PC-9 (cell line): Measurements from ENCODE around the gene MAP3K8.

Source experiments
- CTCF ChIP-seq: fragments of 200-600 bp; sonication (generic); conservative IDR thresholded peaks from 2 replicates; pipeline ENCODE4 v1.6.1; 2017; ENCODE audit warnings: mixed run types, antibody characterized with exemption, mild to moderate bottlenecking, moderate library complexity
- EZH2 ChIP-seq: fragments of 200-600 bp; sonication (generic); IDR thresholded peaks from 2 replicates; pipeline ENCODE4 v1.8.0; 2017; ENCODE audit warnings: antibody characterized with exemption, low read depth

- TF ChIP-seq CTCF, result no peak
- TF ChIP-seq EZH2, result no peak
These were observed 43.8 kb upstream of the MAP3K8 start for GRCh38 chr10:30390207-30390606.
